Measurements from ENCODE around the gene CD2BP2. TPM values are rescaled to one million over a fixed set of nuclear protein-coding genes. Genes with fewer than 3 reads are reported as not detected.

Gene CD2BP2
- total RNA-seq, 1 experiment from 2014 or later: 30.0 TPM

DNA sequence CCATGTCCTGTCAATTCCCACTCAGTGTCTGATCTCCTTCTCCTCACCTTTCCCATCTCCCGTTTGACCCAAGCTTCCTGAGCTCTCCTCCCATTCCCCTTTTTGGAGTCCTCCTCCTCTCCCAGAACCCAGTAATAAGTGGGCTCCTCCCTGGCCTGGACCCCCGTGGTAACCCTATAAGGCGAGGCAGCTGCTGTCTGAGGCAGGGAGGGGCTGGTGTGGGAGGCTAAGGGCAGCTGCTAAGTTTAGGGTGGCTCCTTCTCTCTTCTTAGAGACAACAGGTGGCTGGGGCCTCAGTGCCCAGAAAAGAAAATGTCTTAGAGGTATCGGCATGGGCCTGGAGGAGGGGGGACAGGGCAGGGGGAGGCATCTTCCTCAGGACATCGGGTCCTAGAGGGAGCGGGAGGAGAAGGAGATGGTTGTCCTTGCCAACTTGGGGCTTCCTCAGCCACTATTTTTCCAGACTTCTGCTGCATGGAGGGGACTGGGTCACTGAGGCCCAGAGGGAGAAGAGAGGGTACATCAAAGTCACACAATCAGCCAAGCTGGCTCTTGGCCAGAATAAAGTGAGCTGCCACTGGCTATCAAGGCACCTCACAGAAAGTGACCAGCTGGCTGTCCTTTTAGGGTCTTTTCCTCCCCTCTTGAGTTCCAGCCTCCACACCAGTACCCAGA is 17.1 kb upstream of the CD2BP2 start:
- ATAC-seq: no peak
- Histone ChIP-seq H3F3A (ENCODE audit: low read length, unreplicated experiment) (no peaks in the 10 kb centered on the region), H4K20me1 (ENCODE audit: low read length) (peaks cover 17% of the 10 kb centered on the region), H3K9ac (ENCODE audit: low read length) (no peak overlapping the region), H3K9me3 (ENCODE audit: low read length) (no peaks in the 10 kb centered on the region), H3K4me3 (ENCODE audit: low read length) (no peak overlapping the region), H2AFZ (ENCODE audit: low read length) (no peak overlapping the region), H3K36me3 (ENCODE audit: low read depth, low read length) (no peaks in the 10 kb centered on the region), H3K4me1 (ENCODE audit: insufficient read depth, low read length) (peaks cover 16% of the 10 kb centered on the region), H3K27ac (ENCODE audit: low read length) (no peak overlapping the region), H3K79me2 (ENCODE audit: low read length) (peaks cover 27% of the 10 kb centered on the region), H3K9me2 (replicated peaks; ENCODE audit: low read length) (no peaks in the 10 kb centered on the region), H3K4me2 (ENCODE audit: low read length) (no peak overlapping the region), H3K27me3 (ENCODE audit: low read length) (no peaks in the 10 kb centered on the region)
- TF ChIP-seq CTCF (conservative IDR thresholded peaks at IDR 0.05; ENCODE audit: low read depth, low read length): no peak
- TF ChIP-seq EZH2phosphoT487 (IDR thresholded peaks at IDR 0.05; ENCODE audit: borderline replicate concordance, low read length): no peak
- TF ChIP-seq EZH2 (IDR thresholded peaks at IDR 0.05; ENCODE audit: low read length, unreplicated experiment): no peak
- CTCF ChIA-PET: no interaction called here
- intact Hi-C loops (cut with micrococcal nuclease): no loop called here
- POLR2A ChIA-PET (ENCODE audit: unreplicated experiment): no interaction called here
- DNase-seq: no peak
- no TSS peak for BruUV-seq (replicated peaks)

- H3K9me2 ChIP-seq (replicated peaks; ENCODE audit: low read length): no peaks in the 10 kb centered on the region
- peaks cover 21% of the 10 kb centered on the region for H3K4me1 ChIP-seq (ENCODE audit: insufficient read depth, low read length)
- ChIA-PET POLR2A (ENCODE audit: unreplicated experiment) (interaction anchor here (0.6 to 0.7 kb wide), 2 partner anchors 48 to 376 kb away, joined by 3 to 4 read pairs; no protein-coding TSS in a partner anchor), CTCF (interaction anchor here (0.6 to 1.3 kb wide), 4 partner anchors 24 to 472 kb away, joined by 4 to 8 read pairs (median 4); partner anchors contain the start of genes DCTPP1, SEZ6L2 and ZNF48)
- H3K4me2 ChIP-seq (ENCODE audit: low read length): peak overlapping the region; percentile 80
- no peaks in the 10 kb centered on the region for H3K36me3 ChIP-seq (ENCODE audit: low read depth, low read length)
- peak overlapping the region; percentile 25 for H3K9ac ChIP-seq (ENCODE audit: low read length)
- H4K20me1 ChIP-seq (ENCODE audit: low read length): peaks cover 19% of the 10 kb centered on the region
- H3F3A ChIP-seq (ENCODE audit: low read length, unreplicated experiment): no peaks in the 10 kb centered on the region
- no peaks in the 10 kb centered on the region for H3K27me3 ChIP-seq (ENCODE audit: low read length)
- no peaks in the 10 kb centered on the region for H3K9me3 ChIP-seq (ENCODE audit: low read length)
- TF ChIP-seq EZH2 (IDR thresholded peaks at IDR 0.05; ENCODE audit: low read length, unreplicated experiment) (no peak), EZH2phosphoT487 (IDR thresholded peaks at IDR 0.05; ENCODE audit: borderline replicate concordance, low read length) (no peak), CTCF (conservative IDR thresholded peaks at IDR 0.05; ENCODE audit: low read depth, low read length) (no peak)
- BruUV-seq (replicated peaks): no TSS peak
- DNase-seq (no peak), ATAC-seq (no peak)
- H3K4me3 ChIP-seq (ENCODE audit: low read length): peak overlapping the region; percentile 62
- H2AFZ ChIP-seq (ENCODE audit: low read length): peak overlapping the region; percentile 66
- intact Hi-C loops (cut with micrococcal nuclease): no loop called here
- peaks cover 35% of the 10 kb centered on the region for H3K79me2 ChIP-seq (ENCODE audit: low read length)
- no peak overlapping the region for H3K27ac ChIP-seq (ENCODE audit: low read length)
These were observed 16.2 kb upstream of the CD2BP2 start for GRCh38 chr16:30371248-30371816.

All from PC-3 (cell line).